Activated naive CD4-positive, alpha-beta T cell treated with Interleukin-2 at 50 U/mL for 16 hours (primary cell): ENCODE measurements around the gene GBGT1.

Experiments used
- DNase-seq: peaks from one replicate; pipeline ENCODE4 v3.0.0-alpha.2; 2020

Gene GBGT1

GRCh38 chr9:133161547-133161950 lies 2.2 kb downstream of the GBGT1 start:
- DNase-seq, result no peak

- DNase-seq, result peak; percentile 56
Measured at GRCh38 chr9:133160742-133161546, 2.8 kb downstream of the GBGT1 start.

GRCh38 chr9:133158695-133159094 lies 5.0 kb downstream of the GBGT1 start:
- no peak for DNase-seq

- DNase-seq, result no peak
Measured at GRCh38 chr9:133155156-133155555, 8.6 kb downstream of the GBGT1 start.

GRCh38 chr9:133154097-133154989 lies 9.4 kb downstream of the GBGT1 start:
- no peak for DNase-seq

GRCh38 chr9:133153227-133154096 lies 10.3 kb downstream of the GBGT1 start:
- DNase-seq, result no peak

GRCh38 chr9:133151601-133152525 lies 11.9 kb downstream of the GBGT1 start:
- no peak for DNase-seq

- no peak for DNase-seq
Measured at GRCh38 chr9:133151041-133151440, 12.7 kb downstream of the GBGT1 start.

GRCh38 chr9:133149130-133150015 lies 14.3 kb downstream of the GBGT1 start:
- DNase-seq, result peak; percentile 86

- DNase-seq, result peak; percentile 67
Measured at GRCh38 chr9:133148199-133149129, 15.2 kb downstream of the GBGT1 start.

- peak; percentile 86 for DNase-seq
Measured at GRCh38 chr9:133147412-133148198, 16.1 kb downstream of the GBGT1 start.

GRCh38 chr9:133146746-133147411 lies 16.8 kb downstream of the GBGT1 start:
- DNase-seq, result no peak

GRCh38 chr9:133144904-133145851 lies 18.5 kb downstream of the GBGT1 start:
- no peak for DNase-seq

GRCh38 chr9:133144142-133144903 lies 19.4 kb downstream of the GBGT1 start:
- peak; percentile 95 for DNase-seq

GRCh38 chr9:133143639-133144141 lies 20.0 kb downstream of the GBGT1 start:
- no peak for DNase-seq
